ENCODE results near the gene TOB2.

Gene TOB2

DNA sequence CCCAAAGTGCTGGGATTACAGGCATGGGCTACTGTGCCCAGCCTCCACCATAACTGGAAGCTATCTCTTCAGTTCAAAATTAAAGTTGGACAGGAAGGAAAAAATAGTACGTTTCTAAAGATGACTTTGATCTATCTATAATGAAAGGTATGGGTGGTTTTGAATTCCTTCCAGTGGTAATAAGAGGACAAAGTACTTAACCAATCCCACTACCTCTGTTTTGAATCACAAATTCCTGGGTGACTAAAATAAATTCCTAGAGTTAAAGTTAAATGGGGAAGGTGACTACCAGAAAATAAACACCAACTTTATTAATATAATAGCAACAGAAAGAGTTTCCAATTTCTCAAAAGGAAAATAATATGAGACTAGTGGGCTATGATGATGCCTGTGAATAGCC lies 12.8 kb upstream of the TOB2 start:
- H3K27ac ChIP-seq = no peak overlapping the region
- no peak for TF ChIP-seq ZFX (IDR thresholded peaks at IDR 0.05)
- TF ChIP-seq, protein P1, sequence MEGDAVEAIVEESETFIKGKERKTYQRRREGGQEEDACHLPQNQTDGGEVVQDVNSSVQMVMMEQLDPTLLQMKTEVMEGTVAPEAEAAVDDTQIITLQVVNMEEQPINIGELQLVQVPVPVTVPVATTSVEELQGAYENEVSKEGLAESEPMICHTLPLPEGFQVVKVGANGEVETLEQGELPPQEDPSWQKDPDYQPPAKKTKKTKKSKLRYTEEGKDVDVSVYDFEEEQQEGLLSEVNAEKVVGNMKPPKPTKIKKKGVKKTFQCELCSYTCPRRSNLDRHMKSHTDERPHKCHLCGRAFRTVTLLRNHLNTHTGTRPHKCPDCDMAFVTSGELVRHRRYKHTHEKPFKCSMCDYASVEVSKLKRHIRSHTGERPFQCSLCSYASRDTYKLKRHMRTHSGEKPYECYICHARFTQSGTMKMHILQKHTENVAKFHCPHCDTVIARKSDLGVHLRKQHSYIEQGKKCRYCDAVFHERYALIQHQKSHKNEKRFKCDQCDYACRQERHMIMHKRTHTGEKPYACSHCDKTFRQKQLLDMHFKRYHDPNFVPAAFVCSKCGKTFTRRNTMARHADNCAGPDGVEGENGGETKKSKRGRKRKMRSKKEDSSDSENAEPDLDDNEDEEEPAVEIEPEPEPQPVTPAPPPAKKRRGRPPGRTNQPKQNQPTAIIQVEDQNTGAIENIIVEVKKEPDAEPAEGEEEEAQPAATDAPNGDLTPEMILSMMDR (conservative IDR thresholded peaks at IDR 0.05) = no peak

GRCh38 chr22:41458161-41458728 lies 11.6 kb upstream of the TOB2 start:
- no peak for TF ChIP-seq ZFX (IDR thresholded peaks at IDR 0.05)
- TF ChIP-seq, protein P1 (conservative IDR thresholded peaks at IDR 0.05) = no peak
- no peak overlapping the region for H3K27ac ChIP-seq

GRCh38 chr22:41448189-41448808 lies 1.7 kb upstream of the TOB2 start:
- TF ChIP-seq, protein P1 (conservative IDR thresholded peaks at IDR 0.05) = no peak
- TF ChIP-seq ZFX (IDR thresholded peaks at IDR 0.05) = no peak
- peak overlapping the region; percentile 99 for H3K27ac ChIP-seq

GRCh38 chr22:41447435-41448188 lies 1.0 kb upstream of the TOB2 start:
- peak; percentile 59 for TF ChIP-seq ZFX (IDR thresholded peaks at IDR 0.05)
- TF ChIP-seq, protein P1 (conservative IDR thresholded peaks at IDR 0.05) = no peak
- peak overlapping the region; percentile 99 for H3K27ac ChIP-seq

DNA sequence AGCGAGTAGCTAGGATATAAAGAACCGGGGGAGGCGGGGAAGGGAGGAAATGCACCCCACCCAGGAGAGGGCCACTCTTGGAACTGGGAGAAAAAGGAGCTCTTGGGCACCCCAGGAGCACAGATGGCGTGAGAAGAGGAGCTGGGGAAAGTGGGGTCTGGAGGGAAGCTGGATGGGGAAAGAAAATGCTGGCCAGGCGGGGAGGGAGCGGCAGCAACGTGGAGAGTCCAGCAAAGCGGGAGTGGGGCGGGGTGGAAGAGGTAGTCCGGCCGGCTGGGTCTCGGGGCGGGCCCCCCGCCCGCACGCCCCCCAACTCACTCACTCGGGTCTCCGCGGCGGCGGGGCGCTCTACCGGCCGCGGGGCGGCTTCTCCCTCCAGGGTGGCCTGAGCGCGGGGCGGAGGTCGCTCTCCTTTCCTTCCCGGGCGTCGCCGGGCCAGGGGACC lies 522 bp downstream of the TOB2 start:
- no peak for TF ChIP-seq ZFX (IDR thresholded peaks at IDR 0.05)
- TF ChIP-seq, protein P1 (conservative IDR thresholded peaks at IDR 0.05) = no peak
- peak overlapping the region; percentile 99 for H3K27ac ChIP-seq

- H3K27ac ChIP-seq = peak overlapping the region; percentile 99
- TF ChIP-seq ZFX (IDR thresholded peaks at IDR 0.05) = no peak
- TF ChIP-seq, protein P1 (conservative IDR thresholded peaks at IDR 0.05) = no peak
These were observed 1.2 kb downstream of the TOB2 start for GRCh38 chr22:41445129-41446056.

Measured in C4-2B (cell line).